Activated CD8-positive, alpha-beta memory T cell treated with anti-CD3 and anti-CD28 coated beads for 4 hours (primary cell): Measurements from ENCODE around the gene ARMC8.

Experiments
- DNase-seq, 2 donors: peaks; one replicate each; pipeline ENCODE4 v3.0.0-alpha.2; 2020; ENCODE audit warnings: low read depth in 2 of 2

The ARMC8 gene

GRCh38 chr3:138308783-138309182 is 121.7 kb downstream of the ARMC8 start:
- no peak for DNase-seq

GRCh38 chr3:138310494-138310893 is 123.4 kb downstream of the ARMC8 start:
- no peak for DNase-seq

DNA sequence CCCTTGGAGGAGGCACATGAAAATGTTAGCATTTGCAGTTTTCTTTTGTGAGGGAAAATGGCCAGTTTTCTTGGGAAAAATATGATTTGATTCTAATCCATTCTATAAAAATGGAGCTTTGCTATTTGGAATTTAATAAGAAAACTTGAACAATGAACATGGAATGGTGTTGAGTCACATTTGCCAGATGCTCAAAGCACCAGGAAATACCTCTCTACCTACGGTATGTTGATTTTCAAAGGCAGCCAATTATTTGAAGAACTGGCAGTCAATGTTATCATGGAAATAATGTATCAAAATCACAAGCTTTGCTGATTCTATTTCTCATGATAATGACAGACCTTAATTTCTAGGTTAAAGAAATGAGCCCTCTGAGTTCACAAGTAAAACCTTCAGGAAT is 127.7 kb downstream of the ARMC8 start:
- no peak for DNase-seq

GRCh38 chr3:138317687-138318086 is 130.6 kb downstream of the ARMC8 start:
- DNase-seq: no peak

DNA sequence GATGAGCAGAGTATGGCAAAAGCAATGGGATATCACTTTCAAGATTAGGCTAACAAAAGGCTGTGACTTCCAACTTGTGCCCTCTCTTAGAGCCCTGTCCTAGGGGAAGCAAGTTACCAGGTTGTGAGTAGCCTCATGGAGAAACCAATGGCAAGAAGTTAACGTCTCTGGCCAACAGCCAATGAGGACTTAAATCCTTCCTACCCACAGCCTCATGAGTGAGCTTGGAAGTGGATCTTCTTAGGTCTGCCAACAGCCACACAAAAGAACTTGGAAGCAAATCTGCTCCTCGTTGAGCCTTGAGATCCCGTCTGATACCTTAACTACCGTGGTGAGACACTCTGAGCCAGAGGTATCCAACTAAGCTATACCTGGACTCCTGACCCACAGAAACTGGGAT is 136.9 kb downstream of the ARMC8 start:
- no peak for DNase-seq

- DNase-seq: no peak
Observed at GRCh38 chr3:138325990-138326389, 138.9 kb downstream of the ARMC8 start.

DNA sequence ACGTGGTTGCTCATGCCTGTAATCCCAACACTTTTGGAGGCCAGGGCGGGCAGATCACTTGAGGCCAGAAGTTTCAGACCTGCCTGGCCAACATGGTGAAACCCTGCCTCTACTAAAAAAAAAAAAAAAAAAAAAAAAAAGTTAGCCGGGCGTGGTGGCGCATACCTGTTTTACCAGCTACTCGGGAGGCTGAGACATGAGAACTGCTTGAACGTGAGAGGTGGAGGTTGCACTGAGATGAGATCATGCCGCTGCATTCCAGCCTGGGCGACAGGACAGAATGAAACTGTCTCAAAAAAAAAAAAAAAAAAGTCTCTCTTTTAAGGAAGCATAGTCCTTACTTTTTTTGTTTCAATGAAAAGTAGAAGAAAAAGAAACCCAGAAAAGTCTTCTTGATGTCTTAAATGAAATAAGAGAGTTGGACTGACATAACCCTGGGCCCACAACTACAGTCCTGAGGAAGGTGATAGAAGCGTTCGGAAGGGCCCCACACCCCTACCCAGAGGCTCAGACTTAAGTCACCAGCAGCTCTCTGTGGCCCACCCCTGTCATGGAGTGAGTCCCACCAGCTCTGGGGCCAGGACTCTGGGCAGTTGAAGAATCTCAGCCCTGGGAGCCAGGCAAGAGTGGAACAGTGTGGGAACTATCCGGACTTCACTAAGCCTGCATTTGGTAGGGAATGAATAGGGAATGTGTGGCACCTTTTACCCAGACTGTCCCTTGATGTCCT is 139.9 kb downstream of the ARMC8 start:
- no peak for DNase-seq

GRCh38 chr3:138327831-138328230 is 140.7 kb downstream of the ARMC8 start:
- DNase-seq: no peak

GRCh38 chr3:138328341-138328740 is 141.2 kb downstream of the ARMC8 start:
- no peak for DNase-seq

GRCh38 chr3:138329127-138329983 is 142.3 kb downstream of the ARMC8 start, which contains the start of gene NME9:
Gene NME9 (minus strand): TSS chr3:138329851. CDS start chr3:138329335, 516 bp downstream.
- DNase-seq: peak; percentile 69 to 77

DNA sequence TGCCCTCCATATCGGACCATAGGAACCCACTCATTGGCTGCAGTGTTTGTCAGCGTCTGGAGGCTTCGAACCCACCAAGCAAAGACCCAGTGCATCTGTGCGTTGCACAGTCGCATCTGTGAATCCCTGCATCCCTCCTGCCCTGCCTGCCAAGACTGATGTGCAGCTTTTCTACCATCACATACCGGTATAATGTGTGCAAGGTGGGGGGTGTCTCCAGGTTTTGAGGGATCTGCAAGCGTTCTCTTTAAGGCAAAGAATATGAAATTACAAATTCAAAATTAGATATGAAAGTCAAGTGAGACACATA is 142.8 kb downstream of the ARMC8 start:
- DNase-seq: no peak

DNA sequence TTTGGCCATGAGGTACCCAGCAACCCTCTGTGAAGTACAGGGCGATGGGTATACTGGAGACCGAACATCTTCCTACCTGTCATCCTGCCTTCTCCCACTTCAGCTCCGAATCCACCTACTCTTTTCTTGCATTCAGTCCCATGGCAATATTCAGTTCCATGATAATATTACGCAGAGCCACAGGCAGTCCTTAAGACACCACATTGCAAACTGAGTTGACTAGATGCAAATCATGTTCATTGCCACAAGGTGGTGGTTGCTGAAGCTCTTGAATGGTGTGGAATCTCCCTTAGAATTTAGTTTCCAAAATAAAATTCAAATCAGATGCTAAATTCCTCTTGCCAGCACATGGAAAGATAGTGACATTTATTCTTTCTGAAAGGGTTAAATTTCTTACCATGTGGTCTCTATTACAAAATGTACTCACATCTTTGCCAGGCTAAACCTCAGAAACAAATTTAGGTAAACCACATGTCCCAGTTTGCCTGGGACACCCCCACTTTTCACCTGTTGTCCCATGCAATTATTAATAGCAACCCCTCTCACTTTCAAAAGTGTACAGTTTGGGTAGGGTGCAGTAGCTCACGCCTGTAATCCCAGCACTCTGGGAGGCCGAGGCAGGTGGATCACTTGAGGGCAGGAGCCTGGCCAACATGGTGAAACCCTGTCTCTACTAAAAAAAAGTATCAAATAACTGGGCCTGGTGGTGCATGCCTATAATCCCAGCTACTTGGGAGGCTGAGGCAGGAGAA is 144.2 kb downstream of the ARMC8 start:
- no peak for DNase-seq

GRCh38 chr3:138332472-138333073 is 145.5 kb downstream of the ARMC8 start:
- DNase-seq: no peak

GRCh38 chr3:138334608-138335007 is 147.5 kb downstream of the ARMC8 start:
- DNase-seq: no peak

DNA sequence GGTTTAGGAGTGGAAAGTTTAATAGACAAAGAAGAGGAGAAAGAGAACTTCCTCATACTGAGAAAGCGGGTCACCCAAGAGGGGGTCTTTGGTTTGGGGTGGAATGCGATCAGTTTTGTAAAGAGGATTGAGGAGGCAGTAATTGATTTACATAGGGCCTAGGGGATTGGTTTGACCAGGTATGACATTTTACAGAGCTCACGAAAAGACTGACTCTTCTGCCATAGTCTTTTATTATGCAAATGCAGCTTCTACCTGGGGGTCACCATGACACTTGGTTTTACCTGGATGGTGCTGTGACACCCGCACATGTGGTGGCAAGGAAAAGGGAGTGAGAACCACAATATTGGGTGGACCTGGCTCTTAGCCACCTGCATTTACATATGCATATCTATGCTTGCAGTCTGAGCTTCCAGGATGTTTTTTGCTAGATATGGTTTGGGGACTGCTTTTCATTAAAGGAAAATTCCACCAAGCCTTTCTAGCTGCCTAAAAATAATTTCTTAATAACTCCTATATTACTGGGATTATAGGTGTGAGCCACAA is 149.4 kb downstream of the ARMC8 start:
- DNase-seq: no peak

DNA sequence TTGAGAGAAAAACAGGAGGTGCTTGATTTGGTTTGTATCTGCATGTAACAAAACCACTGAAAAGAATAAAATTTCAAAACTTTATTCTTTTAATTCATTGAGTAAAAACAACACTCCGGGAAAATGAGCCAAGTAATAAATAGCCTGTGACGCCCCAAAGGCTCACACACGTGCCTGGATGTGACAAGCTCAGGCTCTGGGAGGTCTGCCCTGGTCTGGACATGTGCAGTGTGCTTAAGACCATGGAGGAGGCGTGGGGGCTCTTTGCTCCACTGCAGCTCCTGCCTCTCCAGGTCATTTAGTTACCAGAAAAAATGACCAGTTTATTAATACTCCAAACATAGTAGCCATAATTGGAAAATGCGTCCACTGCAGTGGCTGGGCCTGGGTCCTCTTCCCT is 151.1 kb downstream of the ARMC8 start:
- no peak for DNase-seq

DNA sequence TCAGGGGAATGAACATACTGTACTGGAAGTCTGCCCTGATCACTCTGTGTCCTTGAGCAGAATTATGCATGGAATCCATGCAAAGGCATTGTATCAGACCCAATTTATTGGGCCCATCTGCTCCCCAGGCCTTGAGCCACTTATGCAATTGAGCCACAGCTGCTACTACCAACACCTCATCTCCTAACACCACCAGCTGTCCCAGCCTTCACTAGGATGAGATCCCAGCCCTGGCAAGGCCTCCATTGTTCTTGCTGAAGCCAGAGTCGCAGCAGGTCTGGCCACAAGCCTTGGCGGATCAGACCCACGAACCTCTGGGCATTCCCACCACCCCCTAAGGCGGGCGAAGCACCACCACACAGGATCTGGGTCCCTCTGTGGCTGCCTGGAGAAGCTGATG is 151.7 kb downstream of the ARMC8 start:
- DNase-seq: no peak

DNA sequence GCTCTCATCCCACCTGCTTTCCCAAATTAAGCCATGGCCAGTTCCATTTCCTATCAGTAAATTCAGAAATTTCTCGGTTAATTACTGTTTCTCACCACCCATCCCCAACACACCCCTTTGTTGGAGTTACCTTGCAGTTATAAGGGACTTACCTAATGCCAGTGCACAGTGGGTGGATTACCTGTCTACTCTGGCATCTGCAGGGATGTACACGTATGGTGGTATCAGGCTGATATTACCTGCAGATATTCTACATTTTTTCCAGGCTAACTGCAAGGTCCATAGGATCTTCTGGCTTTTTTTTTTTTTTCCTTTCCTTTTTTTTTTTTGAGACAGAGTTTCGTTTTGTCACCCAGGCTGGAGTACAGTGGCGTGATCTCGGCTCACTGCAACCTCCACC is 153.4 kb downstream of the ARMC8 start:
- DNase-seq: no peak

GRCh38 chr3:138344754-138345153 is 157.7 kb downstream of the ARMC8 start:
- DNase-seq: no peak
